Measurements from ENCODE around the gene RPL28. TPM values are rescaled to one million over a fixed set of nuclear protein-coding genes. Genes with fewer than 3 reads are reported as not detected.
"Not testable (repeated sequence)": the region's sequence is repeated elsewhere in the genome, so short reads cannot be mapped to it uniquely, and the experiment has no call there.

Gene RPL28
- total RNA-seq, 1 donor from 2014 or later: 112 TPM

- no peak for DNase-seq (ENCODE audit: low spot score in 2 of 2)
- FAIRE-seq: no peak
Measured at GRCh38 chr19:55410168-55410567, 24.4 kb downstream of the RPL28 start.

GRCh38 chr19:55418185-55418584, 32.5 kb downstream of the RPL28 start:
- FAIRE-seq (no peak), DNase-seq (ENCODE audit: low spot score in 2 of 2) (peak in 1 of 2 donors; percentile 70)

GRCh38 chr19:55419103-55419502, 33.4 kb downstream of the RPL28 start:
- FAIRE-seq: no peak

DNA sequence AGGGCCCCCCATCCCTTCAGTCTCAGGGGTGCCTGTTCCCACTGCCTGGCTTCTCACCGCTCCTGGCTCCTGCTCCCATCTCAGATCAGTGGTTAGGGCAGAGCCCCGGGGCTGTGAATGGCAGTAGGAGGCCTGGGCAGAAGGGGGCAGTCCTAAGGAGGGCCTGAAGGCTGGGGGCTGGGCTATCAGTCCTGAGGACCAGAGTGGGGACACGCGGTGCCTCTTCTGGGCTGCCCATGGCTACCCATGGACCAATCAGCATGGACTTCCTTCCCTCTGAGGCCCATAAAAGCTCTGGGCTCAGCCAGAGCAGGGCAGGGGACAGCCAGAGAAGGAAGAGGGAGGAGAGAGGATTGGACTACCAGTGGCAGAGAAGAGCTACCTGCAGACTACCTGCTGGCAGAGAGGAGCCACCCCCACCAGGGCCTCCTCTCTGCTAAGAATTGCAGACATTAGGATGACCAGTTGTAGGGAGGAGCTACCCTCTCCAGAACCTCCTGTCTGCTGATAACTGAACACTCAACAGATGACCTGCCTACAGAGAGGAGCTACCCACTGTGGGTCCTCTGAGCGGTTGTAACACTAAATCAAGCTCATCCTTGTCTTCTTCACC, 34.0 kb downstream of the RPL28 start:
- FAIRE-seq (no peak), DNase-seq (ENCODE audit: low spot score in 2 of 2) (no peak)

More at GRCh38 chr19:55419103-55419502, 33.4 kb downstream of the RPL28 start:
- DNase-seq (ENCODE audit: low spot score in 2 of 2): no peak

DNA sequence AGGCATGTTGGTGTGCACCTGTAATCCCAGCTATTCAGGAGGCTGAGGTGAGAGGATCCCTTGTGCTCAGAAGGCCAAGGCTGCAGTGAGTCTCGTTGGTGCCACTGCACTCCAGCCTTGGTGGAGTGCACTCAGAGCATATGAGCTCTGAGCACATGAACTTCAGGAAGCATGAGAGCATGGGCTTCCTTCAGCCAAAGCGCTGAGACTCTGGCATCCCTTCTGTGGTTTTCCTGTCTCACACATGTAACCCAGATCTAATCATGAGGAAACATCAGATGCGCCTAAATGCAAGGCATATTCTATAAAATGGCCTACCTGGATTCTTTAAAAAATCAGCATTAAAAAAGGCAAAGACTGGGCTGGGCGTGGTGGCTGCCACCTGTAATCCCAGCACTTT, 35.5 kb downstream of the RPL28 start:
- FAIRE-seq; DNase-seq (ENCODE audit: low spot score in 2 of 2): not testable (repeated sequence)

DNA sequence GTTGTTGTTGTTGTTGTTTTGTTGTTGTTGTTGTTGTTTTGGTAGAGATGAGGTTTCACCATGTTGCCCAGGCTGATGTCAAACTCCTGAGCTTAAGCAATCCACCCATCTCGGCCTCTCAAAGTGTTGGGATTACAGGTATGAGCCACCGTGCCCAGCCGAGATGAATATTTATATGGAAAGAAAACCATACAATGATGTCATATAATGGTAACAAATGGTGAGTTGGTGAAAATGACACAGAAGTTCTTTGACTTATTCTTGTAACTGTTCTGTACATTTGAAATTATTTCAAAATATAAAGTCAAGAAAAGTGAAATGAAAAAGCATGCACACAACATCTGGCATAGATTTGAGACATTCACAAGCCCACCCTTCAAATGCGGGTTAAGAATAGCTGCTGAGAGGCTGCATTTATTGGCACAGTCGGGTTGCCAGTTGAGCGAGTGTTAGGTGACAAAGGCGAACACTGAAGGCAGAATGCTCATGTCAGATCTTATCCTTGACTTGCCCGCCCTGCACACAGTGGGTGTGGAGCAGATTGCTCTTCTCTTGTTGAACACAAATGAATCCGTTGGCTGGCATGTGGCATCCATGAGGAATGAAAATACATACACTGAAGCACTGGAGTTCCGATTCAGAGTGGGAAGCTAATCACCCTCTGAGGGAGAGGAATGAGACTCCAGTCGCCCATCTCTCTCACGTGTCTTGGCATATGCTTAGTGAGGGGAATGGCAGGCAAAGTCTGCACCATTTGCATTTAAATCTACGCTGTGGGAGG, 37.7 kb downstream of the RPL28 start:
- FAIRE-seq (no peak), DNase-seq (ENCODE audit: low spot score in 2 of 2) (no peak)

DNA sequence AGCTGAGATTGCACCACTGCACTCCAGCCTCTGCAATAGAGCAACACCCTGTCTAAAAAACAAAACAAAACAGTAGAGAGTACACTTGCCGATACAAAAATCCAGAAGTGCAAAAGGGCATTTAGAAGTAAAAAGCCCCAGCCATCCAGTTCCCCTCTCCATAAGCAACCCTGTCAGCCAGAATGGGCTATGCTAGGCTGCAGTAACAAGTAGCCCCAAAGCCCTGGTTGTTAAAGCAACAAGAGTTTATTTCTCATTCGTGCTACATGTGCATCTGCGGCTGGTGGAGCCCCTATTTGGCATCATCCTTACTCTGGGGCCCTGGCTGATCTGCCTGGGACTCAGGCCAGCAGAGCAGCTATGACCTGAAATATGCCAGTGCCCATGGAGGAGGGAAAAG, 38.8 kb downstream of the RPL28 start:
- FAIRE-seq (no peak), DNase-seq (ENCODE audit: low spot score in 2 of 2) (no peak)

GRCh38 chr19:55426042-55426441, 40.3 kb downstream of the RPL28 start:
- DNase-seq (ENCODE audit: low spot score in 2 of 2): no peak
- peak; percentile 99 for FAIRE-seq

GRCh38 chr19:55431183-55431582, 45.5 kb downstream of the RPL28 start:
- FAIRE-seq: no peak
- no peak for DNase-seq (ENCODE audit: low spot score in 2 of 2)

- no peak for DNase-seq (ENCODE audit: low spot score in 2 of 2)
- FAIRE-seq: no peak
Measured at GRCh38 chr19:55432241-55432959, 46.7 kb downstream of the RPL28 start.

- FAIRE-seq: no peak
- DNase-seq (ENCODE audit: low spot score in 2 of 2): no peak
Measured at GRCh38 chr19:55433292-55433691, 47.6 kb downstream of the RPL28 start.

DNA sequence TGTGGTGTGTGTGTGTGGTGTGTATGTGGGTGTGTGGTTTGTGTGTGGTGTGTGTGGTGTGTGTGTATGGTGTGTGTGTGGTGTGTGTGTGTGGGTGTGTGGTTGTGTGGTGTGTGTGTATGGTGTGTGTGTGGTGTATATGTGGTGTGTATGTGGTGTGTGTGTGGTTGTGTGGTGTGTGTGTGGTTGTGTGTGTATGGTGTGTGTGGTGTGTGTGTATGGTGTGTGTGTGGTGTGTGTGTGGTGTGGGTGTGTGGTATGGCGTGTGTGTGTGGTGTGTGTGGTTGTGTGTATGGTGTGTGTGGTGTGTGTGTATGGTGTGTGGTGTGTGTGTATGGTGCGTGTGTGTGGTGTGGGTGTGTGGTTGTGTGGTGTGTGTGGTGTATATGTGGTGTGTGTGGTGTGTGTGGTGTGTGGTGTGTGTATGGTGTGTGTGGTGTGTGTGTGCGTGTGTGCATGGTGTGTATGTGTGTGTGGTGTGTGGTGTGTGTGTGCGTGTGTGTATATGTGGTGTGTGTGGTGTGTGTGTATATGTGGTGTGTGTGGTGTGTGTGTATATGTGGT, 48.7 kb downstream of the RPL28 start:
- FAIRE-seq (no peak), DNase-seq (ENCODE audit: low spot score in 2 of 2) (no peak)

GRCh38 chr19:55435020-55435419, 49.3 kb downstream of the RPL28 start:
- DNase-seq (ENCODE audit: low spot score in 2 of 2) (no peak), FAIRE-seq (no peak)

- DNase-seq (ENCODE audit: low spot score in 2 of 2) (no peak), FAIRE-seq (no peak)
Measured at GRCh38 chr19:55436847-55437246, 51.1 kb downstream of the RPL28 start.

DNA sequence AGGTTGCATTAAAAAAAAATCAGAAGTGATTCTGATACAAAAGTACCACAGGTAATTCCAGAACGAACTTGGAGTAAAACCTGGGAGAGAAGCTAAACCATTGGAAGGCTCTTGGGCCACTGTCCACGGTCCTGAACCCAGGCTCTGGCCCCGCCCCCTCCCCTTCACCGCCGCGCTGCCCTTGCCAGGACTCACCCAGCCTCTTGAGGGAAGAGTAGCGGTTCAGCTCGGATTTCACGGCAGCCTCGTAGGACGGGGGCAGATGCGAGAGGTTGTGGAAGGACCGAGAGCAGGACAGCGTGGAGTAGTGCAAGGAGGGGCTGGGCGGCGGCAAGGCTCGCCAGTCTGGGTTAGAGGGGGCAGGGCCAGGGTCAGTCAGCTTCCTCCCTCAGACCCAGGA, 51.7 kb downstream of the RPL28 start:
- FAIRE-seq (no peak), DNase-seq (ENCODE audit: low spot score in 2 of 2) (no peak)

DNA sequence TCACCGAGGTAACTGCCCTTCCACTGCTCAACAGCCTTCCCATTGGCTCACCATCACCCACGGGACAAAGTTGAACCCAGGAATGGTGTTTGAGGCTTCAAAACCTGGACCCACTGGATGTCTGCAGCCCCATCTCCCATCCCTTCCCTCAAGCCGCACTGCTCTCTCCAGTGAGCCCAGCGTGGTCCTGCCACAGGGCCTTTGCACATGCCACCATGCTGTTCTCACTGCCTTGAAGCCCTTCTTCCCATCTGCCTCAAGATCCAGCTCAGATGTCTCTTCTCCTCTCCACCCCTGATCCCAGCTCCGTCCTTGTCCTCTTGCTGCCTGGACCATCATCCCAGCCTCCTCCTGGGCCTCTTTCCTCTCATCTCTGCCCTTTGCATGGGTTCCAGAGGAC, 53.3 kb downstream of the RPL28 start:
- no peak for FAIRE-seq

GRCh38 chr19:55440411-55441105, 54.8 kb downstream of the RPL28 start:
- DNase-seq (ENCODE audit: low spot score in 2 of 2): no peak
- FAIRE-seq: no peak

More for the DNA sequence above, 53.3 kb downstream of the RPL28 start:
- no peak for DNase-seq (ENCODE audit: low spot score in 2 of 2)

- no peak for DNase-seq (ENCODE audit: low spot score in 2 of 2)
Measured at GRCh38 chr19:55441319-55441691, 55.6 kb downstream of the RPL28 start.

DNA sequence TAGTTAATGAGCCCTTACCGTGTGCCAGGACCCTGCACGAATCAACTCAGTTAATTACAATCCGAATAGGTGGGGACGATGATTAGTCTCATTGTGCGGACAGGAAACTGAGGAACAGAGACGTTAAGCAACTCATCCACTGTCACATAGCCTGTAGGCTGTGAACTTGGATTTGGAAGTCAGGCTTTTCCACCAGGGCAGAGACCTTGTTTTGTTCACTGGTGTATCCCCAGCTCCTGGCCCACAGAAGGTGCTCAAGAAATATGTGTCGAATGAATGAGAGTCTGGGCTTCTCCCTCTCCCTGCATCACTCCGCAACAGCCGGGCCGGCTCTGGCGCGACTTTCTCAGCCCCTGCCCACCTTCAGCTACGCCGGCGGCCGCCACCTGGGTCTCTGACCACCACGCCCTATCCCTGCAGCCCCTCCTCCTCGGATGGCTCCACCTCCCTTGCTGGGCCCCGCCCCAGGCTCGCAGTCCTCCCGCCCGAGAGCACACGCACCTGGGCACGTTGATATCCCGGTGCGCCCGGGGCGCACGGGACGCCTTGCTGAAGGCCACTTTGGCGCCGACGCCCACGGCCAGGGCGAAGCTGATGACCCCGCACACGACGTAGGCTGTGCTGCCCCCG, 56.1 kb downstream of the RPL28 start:
- DNase-seq (ENCODE audit: low spot score in 2 of 2): no peak
- no peak for FAIRE-seq

More at GRCh38 chr19:55441319-55441691, 55.6 kb downstream of the RPL28 start:
- no peak for FAIRE-seq

- FAIRE-seq (no peak), DNase-seq (ENCODE audit: low spot score in 2 of 2) (peak; percentile 64 to 79)
Measured at GRCh38 chr19:55442372-55442961, 56.7 kb downstream of the RPL28 start.
